Right lobe of liver (tissue), 4 donors: ENCODE measurements around the gene NRXN3.

Experiments
- POLR2A ChIP-seq: fragments of 450-650 bp; IDR thresholded peaks from one replicate; pipeline ENCODE4 v1.6.1; 2017; ENCODE audit warnings: antibody characterized with exemption, mild to moderate bottlenecking
- TF ChIP-seq, protein P1 (sequence below), 4 donors: fragments of 200-600 bp in 3 of 4; fragments of 450-650 bp in 1 of 4; IDR thresholded peaks; one replicate each; pipeline versions ENCODE4 v1.5.1 to v1.8.0; 2016 to 2022; ENCODE audit warnings: antibody characterized with exemption in 4 of 4, mild to moderate bottlenecking in 2 of 4
- donor health status: DM: no; HTN: no; CAD: no.
- donor health status: DM: no; HTN: no; CAD: no.
- donor health status: DM: no; HTN: yes; CAD: no.

GRCh38 chr14:79265366-79265946 lies 1095.3 kb downstream of the NRXN3 start:
- no peak for TF ChIP-seq POLR2A
- TF ChIP-seq, protein P1, sequence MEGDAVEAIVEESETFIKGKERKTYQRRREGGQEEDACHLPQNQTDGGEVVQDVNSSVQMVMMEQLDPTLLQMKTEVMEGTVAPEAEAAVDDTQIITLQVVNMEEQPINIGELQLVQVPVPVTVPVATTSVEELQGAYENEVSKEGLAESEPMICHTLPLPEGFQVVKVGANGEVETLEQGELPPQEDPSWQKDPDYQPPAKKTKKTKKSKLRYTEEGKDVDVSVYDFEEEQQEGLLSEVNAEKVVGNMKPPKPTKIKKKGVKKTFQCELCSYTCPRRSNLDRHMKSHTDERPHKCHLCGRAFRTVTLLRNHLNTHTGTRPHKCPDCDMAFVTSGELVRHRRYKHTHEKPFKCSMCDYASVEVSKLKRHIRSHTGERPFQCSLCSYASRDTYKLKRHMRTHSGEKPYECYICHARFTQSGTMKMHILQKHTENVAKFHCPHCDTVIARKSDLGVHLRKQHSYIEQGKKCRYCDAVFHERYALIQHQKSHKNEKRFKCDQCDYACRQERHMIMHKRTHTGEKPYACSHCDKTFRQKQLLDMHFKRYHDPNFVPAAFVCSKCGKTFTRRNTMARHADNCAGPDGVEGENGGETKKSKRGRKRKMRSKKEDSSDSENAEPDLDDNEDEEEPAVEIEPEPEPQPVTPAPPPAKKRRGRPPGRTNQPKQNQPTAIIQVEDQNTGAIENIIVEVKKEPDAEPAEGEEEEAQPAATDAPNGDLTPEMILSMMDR (IDR thresholded peaks at IDR 0.05): no peak
